Adrenal gland (tissue), 12 donors: Measurements from ENCODE around the gene AMBRA1. TPM values are rescaled to one million over a fixed set of nuclear protein-coding genes. Genes with fewer than 3 reads are reported as not detected.

Source experiments
- DNase-seq, 7 donors: peaks; one replicate each; pipeline ENCODE4 v3.0.0-alpha.2; 2019 to 2020
- H3K27ac ChIP-seq, 5 donors: fragments of 200-600 bp; sonication (generic) in 4 of 5; 1 replicate in 3 of 5; 2 replicates in 2 of 5; pipeline versions ENCODE4 v1.5.1 to v1.8.0; 2016 to 2020; ENCODE audit warnings: mild to moderate bottlenecking in 1 of 5
- H3K27me3 ChIP-seq: fragments of 200-600 bp; 2 replicates; pipeline ENCODE4 v1.8.0; 2021
- H3K36me3 ChIP-seq, 2 donors: fragments of 200-600 bp; replicated peaks in 1 of 2; 1 replicate in 1 of 2; 2 replicates in 1 of 2; pipeline versions ENCODE4 v1.5.1 to v1.8.0; 2018 to 2022
- H3K4me1 ChIP-seq, 2 donors: fragments of 200-600 bp; replicated peaks in 1 of 2; 1 replicate in 1 of 2; 2 replicates in 1 of 2; pipeline versions ENCODE4 v1.5.1 to v1.8.0; 2018 to 2021
- H3K4me3 ChIP-seq, 4 donors: fragments of 200-600 bp; sonication (generic) in 3 of 4; one replicate each; pipeline ENCODE4 v1.5.1; 2016 to 2018
- H3K9me3 ChIP-seq, 3 donors: fragments of 200-600 bp; sonication (generic) in 1 of 3; replicated peaks in 1 of 3; 1 replicate in 2 of 3; 2 replicates in 1 of 3; pipeline versions ENCODE4 v1.5.1 to v1.8.0; 2016 to 2021
- POLR2A ChIP-seq, 2 donors: fragments of 450-650 bp; IDR thresholded peaks; one replicate each; pipeline ENCODE4 v1.6.1; 2017; ENCODE audit warnings: antibody characterized with exemption in 2 of 2, mild to moderate bottlenecking in 2 of 2, moderate library complexity in 1 of 2
- WGBS, 4 donors: extraction: QIAGEN DNeasy Blood & Tissue Kit in 2 of 4; methylation state at CpG; one replicate each; pipeline versions ENCODE4 v1.1.5 to v1.1.7; 2013 to 2017; 5-methylcytosine and 5-hydroxymethylcytosine counted together
- intact Hi-C, 2 donors: fragments of 100-400 bp; cut with DNase I; formaldehyde crosslinking; loops; one replicate each; pipeline versions ENCODE4 v1.14.1 to v1.15.0; 2022 to 2023
- polyA plus RNA-seq, 3 donors: library from polyadenylated mRNA; stranded (reverse); fragments of 200-250 nt in 2 of 3; fragments of 350-450 nt in 1 of 3; fragmentation: Illumina TruSeq in 1 of 3; extraction: RNeasy Lipid Tissue Mini Kit (QIAGEN cat#74804) in 1 of 3; gene quantifications; one replicate each; pipeline ENCODE4 v1.2.3, GENCODE V29; 2013 to 2014
- total RNA-seq, 9 donors: library from RNA; depleted of rRNA in 4 of 9; stranded (reverse); fragments of >200 nt in 4 of 9; fragments of 120-200 nt in 1 of 9; fragmentation: NEBNext Ultra II Directional in 1 of 9; extraction: Animal tissue kit (Norgen Biotek cat#: 25700) in 1 of 9; gene quantifications; one replicate each; pipeline versions ENCODE4 v1.1.0 to v1.2.4, GENCODE V29; 2013 to 2023
- TF ChIP-seq, protein P1 (sequence below), 6 experiments: fragments of 450-650 bp in 4 of 6; fragments of 200-600 bp in 2 of 6; sonication (generic) in 1 of 6; IDR thresholded peaks; 1 replicate in 5 of 6; 2 replicates in 1 of 6; pipeline versions ENCODE4 v1.5.1 to v1.8.0; 2016 to 2021; ENCODE audit warnings: antibody characterized with exemption in 6 of 6, mild to moderate bottlenecking in 2 of 6, moderate library complexity in 1 of 6
- donor health status: healthy with polysubstance abuse.
- donor health status: Bipolar disorder and iron deficiency.
- donor health status: DM: yes; HTN: yes; CAD: no.
- donor health status: DM: no; HTN: no; CAD: no.
- donor health status: DM: no; HTN: no; CAD: no.
- donor health status: DM: yes; HTN: yes; CAD: no.

AMBRA1 gene
- total and polyA plus RNA-seq, 12 donors, result 16.2 to 73.3 (median 49.7) TPM

DNA sequence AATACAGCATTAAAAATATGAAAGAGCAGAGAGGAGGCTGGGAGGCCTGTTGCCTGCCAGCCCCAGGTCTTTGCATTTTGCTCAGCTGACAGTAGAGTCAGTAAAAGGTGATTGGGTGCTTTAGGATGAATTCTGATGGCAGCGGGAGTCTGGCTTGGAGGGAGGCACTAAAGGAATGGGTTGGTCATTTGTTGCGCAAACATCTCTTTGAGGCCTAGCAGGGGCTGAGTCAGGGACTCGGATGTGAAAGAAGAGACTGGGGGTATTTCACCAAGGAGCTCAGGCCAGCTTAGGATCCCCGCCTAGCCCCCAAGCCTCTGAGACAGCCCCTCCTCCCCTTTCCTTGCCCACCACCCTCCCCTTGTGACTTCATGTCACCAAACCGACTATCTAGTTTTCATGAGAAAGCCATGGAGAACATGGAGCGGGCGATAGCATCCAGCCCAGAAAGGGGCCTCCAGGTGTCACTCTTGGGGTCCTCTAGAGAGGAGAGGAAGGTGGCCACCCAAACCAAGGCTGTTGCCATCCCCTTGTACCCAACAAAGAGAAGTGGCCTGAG lies 236.8 kb downstream of the AMBRA1 start:
- H3K36me3 ChIP-seq, result no peaks in the 10 kb centered on the region
- 74 to 86% (median 80%) methylated on average over 7 of the region's 7 CpGs for WGBS, 4 donors
- intact Hi-C loops, result no loop called here
- no peaks in the 10 kb centered on the region for H3K27me3 ChIP-seq
- H3K9me3 ChIP-seq, result no peaks in the 10 kb centered on the region
- TF ChIP-seq POLR2A (IDR thresholded peaks at IDR 0.05), result no peak
- TF ChIP-seq, protein P1, sequence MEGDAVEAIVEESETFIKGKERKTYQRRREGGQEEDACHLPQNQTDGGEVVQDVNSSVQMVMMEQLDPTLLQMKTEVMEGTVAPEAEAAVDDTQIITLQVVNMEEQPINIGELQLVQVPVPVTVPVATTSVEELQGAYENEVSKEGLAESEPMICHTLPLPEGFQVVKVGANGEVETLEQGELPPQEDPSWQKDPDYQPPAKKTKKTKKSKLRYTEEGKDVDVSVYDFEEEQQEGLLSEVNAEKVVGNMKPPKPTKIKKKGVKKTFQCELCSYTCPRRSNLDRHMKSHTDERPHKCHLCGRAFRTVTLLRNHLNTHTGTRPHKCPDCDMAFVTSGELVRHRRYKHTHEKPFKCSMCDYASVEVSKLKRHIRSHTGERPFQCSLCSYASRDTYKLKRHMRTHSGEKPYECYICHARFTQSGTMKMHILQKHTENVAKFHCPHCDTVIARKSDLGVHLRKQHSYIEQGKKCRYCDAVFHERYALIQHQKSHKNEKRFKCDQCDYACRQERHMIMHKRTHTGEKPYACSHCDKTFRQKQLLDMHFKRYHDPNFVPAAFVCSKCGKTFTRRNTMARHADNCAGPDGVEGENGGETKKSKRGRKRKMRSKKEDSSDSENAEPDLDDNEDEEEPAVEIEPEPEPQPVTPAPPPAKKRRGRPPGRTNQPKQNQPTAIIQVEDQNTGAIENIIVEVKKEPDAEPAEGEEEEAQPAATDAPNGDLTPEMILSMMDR (IDR thresholded peaks at IDR 0.05), result no peak
- no peak overlapping the region for H3K27ac ChIP-seq
- peaks cover 15 to 30% of the 10 kb centered on the region in 2 donors for H3K4me1 ChIP-seq
- DNase-seq, result no peak
- H3K4me3 ChIP-seq, result no peak overlapping the region

GRCh38 chr11:46353698-46354097 lies 240.1 kb downstream of the AMBRA1 start:
- intact Hi-C loops, result no loop called here
- DNase-seq, result no peak
- Histone ChIP-seq H3K36me3 (no peaks in the 10 kb centered on the region), H3K4me3 (no peak overlapping the region), H3K27ac (no peak overlapping the region), H3K4me1 (peaks cover 21 to 29% of the 10 kb centered on the region in 2 donors), H3K27me3 (no peaks in the 10 kb centered on the region), H3K9me3 (no peaks in the 10 kb centered on the region)
- no peak for TF ChIP-seq POLR2A (IDR thresholded peaks at IDR 0.05)
- TF ChIP-seq, protein P1 (IDR thresholded peaks at IDR 0.05), result no peak
- WGBS, 4 donors, result 65 to 80% (median 72%) methylated on average over 3 to 9 of the region's 9 CpGs

- peak overlapping the region in 2 of 5 donors; percentile 10 to 47 for H3K27ac ChIP-seq
- no peaks in the 10 kb centered on the region for H3K36me3 ChIP-seq
- H3K27me3 ChIP-seq, result no peaks in the 10 kb centered on the region
- H3K4me1 ChIP-seq, result peaks cover 28 to 39% of the 10 kb centered on the region in 2 donors
- peak overlapping the region in 1 of 4 donors; percentile 41 for H3K4me3 ChIP-seq
- no peak for TF ChIP-seq POLR2A (IDR thresholded peaks at IDR 0.05)
- TF ChIP-seq, protein P1 (IDR thresholded peaks at IDR 0.05), result peak; percentile 85 to 95 (median 90)
- intact Hi-C loops, result no loop called here
- no peaks in the 10 kb centered on the region for H3K9me3 ChIP-seq
- WGBS, 4 donors, result 37 to 48% (median 39%) methylated on average over 11 to 33 of the region's 33 CpGs
- peak in 6 of 7 donors; percentile 63 to 79 (median 73) for DNase-seq
Measured at GRCh38 chr11:46352063-46352841, 241.6 kb downstream of the AMBRA1 start.

- intact Hi-C loops, result no loop called here
- H3K27ac ChIP-seq, result peak overlapping the region in 2 of 5 donors; percentile 10 to 47
Measured at GRCh38 chr11:46351606-46352005, 242.2 kb downstream of the AMBRA1 start.

More at GRCh38 chr11:46351606-46352005, 242.2 kb downstream of the AMBRA1 start:
- DNase-seq, result no peak
- Histone ChIP-seq H3K36me3 (no peaks in the 10 kb centered on the region), H3K4me1 (peaks cover 28 to 43% of the 10 kb centered on the region in 2 donors), H3K4me3 (no peak overlapping the region), H3K27me3 (no peaks in the 10 kb centered on the region), H3K9me3 (no peaks in the 10 kb centered on the region)
- TF ChIP-seq, protein P1 (IDR thresholded peaks at IDR 0.05), result no peak
- TF ChIP-seq POLR2A (IDR thresholded peaks at IDR 0.05), result no peak
- 29 to 56% (median 44%) methylated on average over 3 to 5 of the region's 5 CpGs for WGBS, 4 donors
